ENCODE measurements around the gene CCRL2.
A peak's percentile ranks its signal among the peaks of the same experiment; 100 is the strongest.

The CCRL2 gene

DNA sequence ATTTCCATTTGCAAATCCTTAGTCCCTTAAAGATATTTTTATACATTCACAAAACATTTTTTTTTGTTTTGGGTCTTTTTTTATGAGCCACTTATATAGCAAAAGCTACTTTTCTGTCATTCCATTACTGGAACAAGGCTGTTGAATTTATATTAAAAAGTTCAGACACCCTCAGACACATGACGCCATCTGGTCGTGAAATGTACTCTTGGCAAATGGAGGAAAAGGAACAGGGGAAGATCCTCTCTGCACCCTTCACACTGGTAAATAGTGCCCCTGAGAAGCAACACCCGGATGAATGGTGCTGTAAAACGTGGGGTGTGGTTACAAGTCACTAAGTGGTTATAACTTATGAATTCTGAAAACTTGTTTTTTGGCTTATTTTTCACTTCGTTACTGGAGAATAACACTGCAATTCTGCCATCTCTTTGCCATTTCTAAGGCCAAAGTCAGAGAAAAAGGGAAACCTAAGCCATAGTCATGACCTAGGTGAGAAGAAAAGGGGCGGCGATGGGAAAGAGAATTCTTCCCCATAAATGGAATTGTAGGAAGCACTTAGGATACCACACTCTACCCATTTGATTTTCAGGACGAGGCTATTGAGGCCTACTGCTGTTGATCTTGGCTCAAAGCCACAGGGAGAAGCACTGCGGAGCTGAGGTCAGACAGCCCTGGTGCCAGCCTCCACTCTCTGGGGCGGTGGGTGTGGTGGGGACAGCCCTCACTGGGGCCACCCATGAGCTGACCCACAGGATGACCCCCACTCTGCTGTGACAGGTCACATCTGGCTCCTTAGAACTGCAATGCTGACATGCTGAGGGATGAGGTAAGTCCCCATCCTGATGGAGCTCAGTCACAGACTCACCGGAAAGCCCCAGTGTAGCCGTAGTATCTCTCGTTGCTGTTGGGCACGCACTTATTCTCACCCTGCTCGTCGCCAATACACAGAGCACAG is 35.8 kb downstream of the CCRL2 start:
- no peak for TF ChIP-seq CTCF (conservative IDR thresholded peaks at IDR 0.05; ENCODE audit: low read depth, low read length)
- H3K4me3 ChIP-seq (ENCODE audit: low read depth, low read length): no peak overlapping the region
- DNase-seq (ENCODE audit: low read depth): no peak

DNA sequence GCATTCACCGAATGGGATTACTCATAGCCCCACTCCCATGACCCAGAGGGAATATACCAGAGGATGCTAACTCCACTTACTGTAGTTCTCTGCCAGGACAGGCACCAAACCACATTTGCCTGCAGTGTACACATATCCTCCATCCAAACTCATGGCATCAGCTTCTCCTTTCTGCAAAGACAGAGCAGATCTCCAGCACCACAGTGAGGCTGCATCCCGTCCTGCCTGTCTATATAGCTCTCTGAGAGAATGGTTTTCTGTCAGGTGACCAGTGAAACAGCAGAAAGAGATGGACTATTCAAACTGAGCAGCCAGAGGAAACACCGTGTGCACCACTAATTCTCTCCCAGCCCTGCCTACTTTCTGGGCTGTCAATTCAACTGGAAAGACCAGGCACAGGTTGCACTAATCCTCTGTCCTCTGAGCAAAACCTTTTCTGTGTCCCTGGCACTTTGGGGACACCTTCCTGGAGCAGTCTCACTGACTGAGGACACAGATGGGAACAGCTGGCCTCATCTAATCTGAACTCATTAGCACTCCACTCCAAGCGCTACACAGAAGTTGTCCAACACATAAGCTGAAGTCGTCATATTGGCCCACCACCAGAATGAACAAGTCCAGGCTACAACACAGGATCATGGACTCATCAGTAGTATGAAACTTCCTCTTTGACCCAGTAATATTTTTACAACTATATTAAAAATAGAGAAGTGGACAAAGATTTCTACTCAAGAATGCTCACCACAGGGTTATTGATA is 40.3 kb downstream of the CCRL2 start:
- no peak for TF ChIP-seq CTCF (conservative IDR thresholded peaks at IDR 0.05; ENCODE audit: low read depth, low read length)
- no peak overlapping the region for H3K4me3 ChIP-seq (ENCODE audit: low read depth, low read length)
- no peak for DNase-seq (ENCODE audit: low read depth)

- no peak overlapping the region for H3K4me3 ChIP-seq (ENCODE audit: low read depth, low read length)
- no peak for DNase-seq (ENCODE audit: low read depth)
- TF ChIP-seq CTCF (conservative IDR thresholded peaks at IDR 0.05; ENCODE audit: low read depth, low read length): no peak
Observed at GRCh38 chr3:46448721-46449120, 41.7 kb downstream of the CCRL2 start.

GRCh38 chr3:46449755-46450552 is 42.9 kb downstream of the CCRL2 start:
- H3K4me3 ChIP-seq (ENCODE audit: low read depth, low read length): no peak overlapping the region
- peak; percentile 22 for DNase-seq (ENCODE audit: low read depth)
- peak; percentile 73 for TF ChIP-seq CTCF (conservative IDR thresholded peaks at IDR 0.05; ENCODE audit: low read depth, low read length)

- no peak for DNase-seq (ENCODE audit: low read depth)
- no peak for TF ChIP-seq CTCF (conservative IDR thresholded peaks at IDR 0.05; ENCODE audit: low read depth, low read length)
- H3K4me3 ChIP-seq (ENCODE audit: low read depth, low read length): no peak overlapping the region
Observed at GRCh38 chr3:46453526-46454208, 46.6 kb downstream of the CCRL2 start.

DNA sequence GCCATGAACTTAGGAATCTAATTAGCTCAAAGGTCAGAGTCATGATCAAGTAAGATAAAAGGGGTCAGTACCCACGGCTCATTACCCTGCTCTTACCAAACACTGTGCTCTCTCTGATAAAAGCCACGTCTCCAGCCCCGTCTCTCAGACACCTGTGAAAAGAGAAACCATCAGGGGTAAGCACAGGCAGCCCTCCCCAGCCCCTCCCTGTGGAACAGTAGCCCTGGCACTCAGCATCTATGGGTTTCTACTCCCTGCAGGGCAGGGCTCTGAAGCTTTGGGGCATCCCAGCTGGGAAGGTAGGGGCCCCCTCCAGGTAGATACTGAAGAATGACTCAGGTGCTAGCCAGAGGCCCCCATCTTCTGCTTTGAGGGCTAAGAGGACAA is 47.1 kb downstream of the CCRL2 start:
- TF ChIP-seq CTCF (conservative IDR thresholded peaks at IDR 0.05; ENCODE audit: low read depth, low read length): no peak
- DNase-seq (ENCODE audit: low read depth): no peak

More for the DNA sequence above, 47.1 kb downstream of the CCRL2 start:
- H3K4me3 ChIP-seq (ENCODE audit: low read depth, low read length): no peak overlapping the region
